ENCODE results near the gene MX2.

GRCh38 chr21:41431788-41432548 is 70.1 kb downstream of the MX2 start:
- TF ChIP-seq CTCF (IDR thresholded peaks at IDR 0.05) = no peak
- no peak for TF ChIP-seq POLR2A (IDR thresholded peaks at IDR 0.05)

Measured in Peyer's patch (tissue), 4 donors.